Nucleus accumbens (tissue), 56 donors: ENCODE results near the gene VPS13C.

Source experiments
- DNase-seq, 56 donors: peaks; one replicate each; lab custom pipeline; 2025; lab: John Stamatoyannopoulos, UW

Gene VPS13C

DNA sequence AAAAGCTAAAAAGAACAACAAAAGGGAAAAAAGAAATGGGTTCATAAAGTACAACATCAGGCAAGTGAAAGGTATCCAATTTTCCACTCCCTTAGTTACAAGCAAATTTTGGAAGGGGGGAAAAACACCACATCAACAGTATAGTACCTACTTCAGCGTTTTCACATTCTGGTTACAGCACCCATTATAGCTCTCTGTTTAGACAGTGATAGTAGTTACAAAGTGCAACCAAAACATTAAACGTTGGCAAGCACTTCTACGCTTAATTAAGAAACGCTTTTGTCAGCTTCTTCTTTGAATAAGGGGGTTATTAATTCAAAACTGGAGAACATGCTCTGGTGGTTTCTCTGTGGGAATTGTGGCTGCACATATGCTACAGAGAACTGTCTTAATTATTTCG is 180.2 kb downstream of the VPS13C start:
- DNase-seq, result no peak

DNA sequence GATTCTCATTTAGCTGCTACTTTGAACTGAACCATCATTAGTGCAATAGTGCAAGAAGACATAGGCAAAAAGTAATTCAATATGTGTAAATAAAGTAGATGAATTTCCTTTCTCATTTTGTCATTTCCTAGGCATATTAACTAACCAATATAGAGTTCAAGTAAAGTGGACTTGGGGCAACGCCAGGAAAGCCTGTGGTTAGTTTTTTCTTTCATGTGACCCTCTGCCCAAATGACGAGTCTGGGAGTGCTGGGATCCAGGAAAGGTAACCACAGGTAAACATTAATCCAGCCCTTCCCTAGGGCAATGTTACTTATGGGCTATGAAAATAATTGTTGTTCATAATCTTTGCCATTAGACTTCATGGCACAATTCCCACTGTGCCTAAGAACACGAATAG is 181.0 kb downstream of the VPS13C start:
- DNase-seq, result no peak

DNA sequence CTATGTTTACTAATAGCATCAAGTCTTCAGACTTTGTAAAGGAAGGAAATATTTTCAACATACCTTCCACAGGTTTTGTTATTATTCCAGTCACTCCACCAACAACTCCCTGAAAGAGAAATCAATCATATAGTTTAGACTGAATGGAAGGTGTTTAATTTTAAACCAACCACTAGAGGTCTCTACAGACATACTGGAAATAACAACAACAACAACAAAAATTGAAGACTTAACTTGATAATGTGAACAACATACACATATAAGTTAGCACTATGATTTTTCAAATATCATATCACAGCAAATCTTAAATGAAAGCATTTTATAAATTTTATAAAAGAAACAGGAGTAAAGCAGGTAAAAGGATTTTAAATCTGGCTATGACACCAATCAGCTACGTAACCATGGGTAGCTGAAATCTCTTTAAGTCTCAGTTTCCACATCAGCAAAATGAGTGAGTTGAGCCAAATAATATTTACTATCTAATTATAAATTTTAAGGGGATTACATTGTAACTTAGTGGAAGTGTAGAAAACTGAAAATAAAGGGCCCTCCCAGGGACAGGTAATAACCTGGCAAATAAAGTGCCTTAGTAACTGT is 188.2 kb downstream of the VPS13C start:
- no peak for DNase-seq

DNA sequence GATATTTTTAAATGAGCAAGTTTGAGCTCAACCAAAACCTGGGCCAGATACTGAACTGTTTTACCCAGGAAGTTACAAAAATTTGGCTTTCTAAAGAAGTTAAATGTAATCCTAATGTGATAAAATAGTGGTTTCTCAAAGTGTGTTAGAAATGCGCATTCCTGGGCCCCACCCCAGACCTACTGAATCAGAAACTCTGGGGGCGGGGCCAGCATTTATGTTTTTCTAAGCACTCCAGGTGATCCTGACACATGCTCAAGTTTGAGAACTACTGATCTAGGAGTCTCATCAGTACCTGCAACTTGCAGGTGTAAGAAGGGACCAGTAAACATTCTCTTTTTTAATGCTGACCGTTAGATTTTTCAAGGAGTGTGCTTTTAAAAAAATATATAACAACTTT is 190.6 kb downstream of the VPS13C start:
- DNase-seq, result no peak

DNA sequence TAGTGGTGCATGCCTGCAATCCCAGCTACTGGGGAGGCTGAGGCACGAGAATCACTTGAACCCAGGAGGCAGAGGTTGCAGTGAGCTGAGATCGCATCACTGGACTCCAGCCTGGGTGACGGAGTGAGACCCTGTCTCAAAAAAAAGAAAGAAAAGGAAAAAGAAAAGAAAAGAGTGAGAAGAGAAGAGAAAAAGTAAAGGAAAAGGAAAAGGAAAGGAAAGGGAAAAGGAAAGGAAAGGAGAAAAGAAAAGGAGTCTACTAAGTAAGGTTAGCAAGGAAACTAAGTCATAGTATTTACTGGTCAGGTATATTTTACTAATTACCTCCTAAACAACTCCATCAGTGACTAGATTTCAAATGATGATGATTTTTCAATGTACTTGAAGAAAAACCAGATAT is 198.3 kb downstream of the VPS13C start:
- DNase-seq, result no peak

DNA sequence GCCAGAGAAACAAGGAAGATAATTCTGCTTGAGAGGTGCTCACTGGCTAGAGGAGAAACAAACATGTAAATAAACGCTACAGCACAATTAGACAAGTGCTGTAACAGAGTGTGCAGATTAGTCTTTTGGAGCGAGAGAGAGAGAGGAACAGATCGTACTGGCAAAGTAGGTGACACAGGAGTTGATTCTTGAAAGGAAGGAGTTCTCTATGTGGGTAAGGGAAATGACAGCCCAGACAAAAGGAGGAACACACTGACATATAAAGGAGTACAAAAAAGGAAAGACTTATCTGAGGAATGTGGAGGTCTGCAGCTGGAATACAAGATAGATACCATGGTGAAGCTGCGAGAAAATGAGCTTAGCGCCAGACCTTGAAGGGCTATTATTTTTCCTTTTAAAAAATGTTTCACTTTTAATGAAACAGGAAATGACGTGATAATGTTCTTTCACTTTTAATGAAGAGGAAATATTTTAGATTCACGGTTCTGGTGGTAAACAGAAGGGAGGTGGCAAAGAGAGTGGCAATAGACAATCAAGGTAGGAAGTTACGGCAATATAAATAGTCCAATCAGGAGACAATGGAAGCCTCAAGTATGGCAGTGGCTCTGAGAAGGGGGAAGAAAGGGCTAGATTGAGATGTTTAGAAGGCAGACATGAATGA is 202.9 kb downstream of the VPS13C start:
- DNase-seq, result no peak

DNA sequence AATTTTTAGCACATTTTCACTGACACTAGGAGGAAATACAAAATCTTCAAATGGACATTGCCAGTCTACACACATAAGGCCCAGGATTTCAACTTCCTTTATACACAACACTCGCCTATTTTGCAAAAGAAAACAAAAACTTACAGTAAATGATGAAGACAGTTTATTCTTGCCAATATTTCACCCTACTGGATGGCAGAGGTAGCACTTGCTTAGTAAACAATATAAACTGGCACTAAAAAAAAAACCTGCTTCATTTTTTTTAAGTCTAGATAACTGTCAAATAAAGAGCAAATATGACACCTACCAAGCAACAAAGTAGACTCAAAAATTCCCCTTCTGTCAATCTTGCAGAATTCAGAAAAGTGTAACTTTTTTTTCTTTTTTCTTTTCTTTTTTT is 204.0 kb downstream of the VPS13C start:
- no peak for DNase-seq

DNA sequence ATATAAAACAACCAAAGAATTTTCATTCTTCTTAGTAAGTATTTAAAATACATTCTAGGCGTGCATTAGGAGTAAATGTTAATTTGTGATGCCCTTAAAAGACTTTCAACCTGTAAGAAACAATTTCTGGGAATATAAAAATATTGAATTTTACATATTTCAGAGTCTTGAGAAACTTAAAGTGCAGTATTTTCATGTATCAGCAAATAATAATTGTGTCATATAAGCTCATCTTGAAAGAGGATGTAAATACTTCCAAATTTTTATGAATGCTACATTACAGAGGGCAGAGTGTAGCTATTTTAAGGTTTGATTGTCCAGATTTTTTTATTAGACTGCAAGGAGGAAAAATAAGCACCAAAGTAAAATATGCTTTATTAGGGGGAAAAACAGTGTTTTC is 207.1 kb downstream of the VPS13C start:
- no peak for DNase-seq

DNA sequence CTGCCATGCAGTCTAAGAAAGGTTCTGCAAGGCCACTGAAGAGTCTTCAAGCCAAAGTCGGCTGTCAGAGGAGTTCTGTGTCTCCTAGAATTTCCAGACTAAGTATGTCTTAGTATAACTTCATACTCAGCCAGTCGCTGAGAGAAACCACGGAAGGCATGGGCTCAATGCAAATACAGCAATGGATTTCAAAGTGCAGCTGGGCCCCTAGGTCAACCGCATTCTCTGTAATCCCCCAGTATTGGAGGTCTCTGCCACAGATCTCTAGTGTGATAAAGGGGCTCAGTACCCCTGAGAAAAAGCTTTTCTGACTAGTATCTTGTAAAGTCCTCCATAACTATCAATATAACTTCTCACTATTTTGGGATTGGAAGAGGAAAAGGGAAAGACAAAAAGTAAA is 208.3 kb downstream of the VPS13C start:
- no peak for DNase-seq

DNA sequence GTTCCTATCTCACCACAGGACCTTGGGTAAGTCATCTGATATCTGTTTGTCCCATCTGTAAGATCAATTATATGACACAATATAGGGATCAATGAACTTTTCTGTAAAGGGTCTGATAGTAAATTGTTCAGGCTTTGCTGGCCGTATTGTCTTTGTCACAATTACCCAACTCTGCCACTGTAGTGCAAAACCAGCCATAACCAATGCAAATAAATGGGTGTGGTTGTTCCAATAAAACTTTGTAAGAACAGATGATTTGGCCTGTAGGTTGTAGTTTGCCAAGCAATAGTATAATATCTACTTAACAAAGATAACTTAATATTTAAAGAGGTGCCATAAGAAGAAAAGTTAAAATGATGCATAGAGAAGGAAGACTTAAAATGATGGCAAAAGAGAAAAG is 210.8 kb downstream of the VPS13C start:
- DNase-seq, result no peak

DNA sequence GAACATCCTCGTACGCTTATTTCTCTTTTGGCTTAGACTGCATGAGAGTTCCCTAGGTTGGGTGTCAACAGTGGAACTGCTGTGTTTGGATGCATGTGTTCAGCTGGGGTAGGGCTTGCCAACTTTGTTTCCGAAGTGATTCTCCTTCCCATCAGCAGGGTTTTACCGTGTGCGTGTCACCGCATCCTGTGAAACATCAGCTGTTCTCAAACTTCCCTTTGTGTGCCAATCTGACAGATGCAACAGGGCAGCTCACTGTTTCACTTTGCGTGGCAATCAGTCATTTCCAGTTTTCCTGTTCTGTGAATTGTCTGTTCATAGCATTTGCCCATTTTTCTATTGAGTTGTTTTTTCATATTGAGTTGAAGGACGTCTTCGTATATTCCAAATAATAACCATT is 218.8 kb downstream of the VPS13C start:
- no peak for DNase-seq

DNA sequence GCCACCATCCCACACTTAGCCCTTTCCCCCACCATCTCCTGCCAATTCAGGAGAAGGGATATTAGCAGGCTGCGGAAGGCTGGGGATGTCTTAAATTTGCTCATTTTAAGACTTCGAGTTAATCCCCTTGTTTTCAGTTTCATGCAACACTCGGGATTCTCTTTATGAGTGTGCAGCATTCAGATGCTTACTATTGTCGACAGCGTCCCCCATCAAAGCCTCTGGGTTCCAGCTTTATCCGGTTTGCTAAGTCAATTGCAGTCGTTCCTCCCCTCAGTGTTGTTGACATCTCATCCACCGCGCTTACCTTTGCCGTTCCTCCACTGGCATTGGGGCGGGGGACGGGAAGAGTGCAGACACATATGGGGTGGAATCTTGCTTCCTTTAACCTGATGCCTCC is 220.2 kb downstream of the VPS13C start:
- DNase-seq, result no peak

DNA sequence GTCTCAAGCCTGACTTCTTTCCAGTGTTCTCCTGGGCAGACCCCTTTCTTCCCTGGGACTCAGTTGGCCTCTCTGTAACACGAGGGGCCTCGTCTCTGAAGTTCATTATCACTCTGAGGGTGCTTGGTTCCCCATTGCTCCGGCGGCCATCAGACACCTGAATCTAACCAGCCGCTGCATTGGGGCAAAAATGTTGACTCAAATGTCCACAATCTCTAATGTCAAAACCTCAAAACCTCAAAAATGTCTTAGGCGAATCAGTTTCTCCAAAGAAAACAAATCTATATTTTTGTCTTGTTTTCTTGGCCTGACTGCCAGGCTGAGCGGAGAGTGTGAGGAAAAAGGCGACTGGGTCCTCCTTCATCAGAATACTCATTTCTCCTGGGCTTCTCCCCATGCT is 220.7 kb downstream of the VPS13C start:
- DNase-seq, result no peak

DNA sequence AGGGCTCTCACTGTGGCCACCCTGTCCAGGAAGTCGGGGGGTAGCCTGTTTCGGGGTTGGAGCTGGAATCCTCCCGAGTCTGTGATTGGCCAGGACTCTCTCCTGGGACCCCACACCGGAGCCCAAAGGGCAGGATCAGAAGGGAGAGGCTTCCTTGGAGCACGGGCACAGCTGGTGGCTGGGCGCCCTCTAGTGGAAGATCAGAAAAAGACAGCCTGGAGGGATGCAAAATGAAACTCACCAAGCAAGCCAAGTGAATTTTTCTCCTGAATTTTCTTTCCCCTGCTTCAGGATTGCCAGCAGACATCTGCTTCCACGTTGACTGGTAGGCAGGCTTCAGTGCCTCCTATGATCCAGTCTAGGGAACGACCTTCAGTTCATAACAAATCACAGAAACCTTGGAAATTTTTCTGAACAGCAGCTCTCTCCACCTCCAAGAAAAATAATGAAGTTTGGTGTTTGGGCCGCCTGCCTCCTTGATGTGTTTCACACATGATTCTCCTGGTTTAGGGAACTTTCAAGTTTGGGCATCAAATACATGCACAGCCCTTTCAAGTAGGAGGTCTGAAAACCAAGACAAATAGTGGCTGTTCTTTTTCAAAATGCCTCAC is 224.6 kb downstream of the VPS13C start:
- DNase-seq, result peak in 49 of 56 donors; percentile 5 to 84 (median 38)

DNA sequence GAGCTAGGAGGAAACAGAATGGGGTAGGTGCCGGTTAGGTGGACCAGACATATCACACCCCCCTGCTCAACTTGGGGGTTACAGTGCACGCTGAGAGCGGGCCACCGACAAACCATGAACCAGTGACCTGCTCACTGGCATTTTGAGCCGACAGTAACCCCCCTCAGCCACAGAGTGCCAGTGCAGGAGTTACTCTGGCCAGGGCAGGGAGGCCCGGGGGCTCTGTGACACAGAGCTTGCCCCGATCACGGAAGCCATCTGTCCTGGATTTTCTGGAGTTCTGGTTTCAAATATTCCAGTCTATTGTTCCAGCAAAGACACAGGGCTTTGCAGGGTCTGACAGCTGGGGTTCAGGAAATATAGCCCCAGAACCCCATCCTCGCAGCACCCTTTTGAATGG is 225.2 kb downstream of the VPS13C start:
- no peak for DNase-seq

DNA sequence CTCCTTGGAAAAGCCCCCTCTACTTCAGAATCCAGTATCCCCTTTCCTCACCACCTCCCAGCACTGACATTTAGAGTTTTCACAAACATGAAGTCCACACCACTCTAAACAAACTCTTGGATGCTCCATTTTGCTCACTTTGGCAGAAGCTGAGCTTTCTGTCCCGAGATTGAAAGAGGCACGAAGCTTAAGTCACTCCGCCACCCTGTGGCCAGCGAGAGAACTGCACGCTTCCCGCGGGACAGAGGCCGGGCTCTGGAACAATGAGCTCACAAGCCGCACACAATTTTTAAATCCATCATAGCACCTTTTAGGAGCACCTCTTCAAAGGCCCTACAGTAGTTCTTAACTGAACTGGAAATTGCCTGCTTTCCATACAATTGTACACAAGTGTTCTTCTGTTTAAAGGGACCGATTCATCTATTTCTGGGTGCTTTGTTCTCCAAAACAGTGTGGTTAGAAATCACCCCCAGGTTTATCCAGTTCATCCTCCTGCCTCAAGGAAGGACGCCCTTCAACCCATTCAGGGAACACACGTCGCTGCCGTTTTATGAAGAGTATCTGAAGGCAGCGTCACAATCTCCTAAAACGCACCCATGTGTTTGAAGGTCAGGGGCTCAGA is 226.1 kb downstream of the VPS13C start:
- peak in 51 of 56 donors; percentile 6 to 91 (median 57) for DNase-seq

DNA sequence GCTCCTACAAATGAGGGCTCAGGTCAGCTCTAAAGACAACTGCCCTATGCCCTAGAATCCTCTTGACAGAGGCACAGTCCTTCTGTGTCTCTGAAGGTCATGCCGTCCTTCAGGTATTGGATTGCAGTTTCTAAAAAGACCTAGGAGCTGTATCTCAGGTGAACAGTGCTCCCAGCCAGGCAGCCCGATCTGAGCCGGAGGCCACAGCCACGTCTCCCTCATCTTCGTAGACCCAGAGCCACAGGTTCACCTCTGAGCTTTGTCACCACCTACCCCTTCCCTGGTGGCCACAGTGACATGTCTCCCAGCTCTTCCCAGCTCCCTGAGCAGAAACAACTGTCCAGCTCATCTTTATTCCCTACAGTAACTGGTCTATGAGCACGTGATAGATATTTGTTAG is 228.0 kb downstream of the VPS13C start:
- DNase-seq, result no peak

DNA sequence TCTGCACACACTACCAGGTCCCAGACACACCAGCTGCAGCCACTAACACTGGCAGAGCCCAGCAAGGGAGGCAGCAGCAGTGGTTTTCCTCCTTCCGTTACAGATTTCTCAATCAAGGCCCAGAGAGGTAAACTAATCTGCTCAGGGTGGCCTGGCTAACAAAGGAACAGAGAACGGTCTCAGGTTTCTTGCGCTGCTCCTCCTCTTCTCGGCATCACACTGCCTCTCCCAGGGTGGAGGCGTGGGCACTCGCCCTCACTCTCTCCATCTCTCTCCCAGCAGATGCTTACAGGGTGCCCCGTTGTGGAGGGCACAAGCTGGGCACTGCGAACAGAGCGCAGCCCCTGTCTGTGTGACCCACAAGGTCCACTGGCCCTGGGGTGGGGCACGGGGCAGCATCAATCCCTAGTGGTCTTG is 228.7 kb downstream of the VPS13C start:
- no peak for DNase-seq

DNA sequence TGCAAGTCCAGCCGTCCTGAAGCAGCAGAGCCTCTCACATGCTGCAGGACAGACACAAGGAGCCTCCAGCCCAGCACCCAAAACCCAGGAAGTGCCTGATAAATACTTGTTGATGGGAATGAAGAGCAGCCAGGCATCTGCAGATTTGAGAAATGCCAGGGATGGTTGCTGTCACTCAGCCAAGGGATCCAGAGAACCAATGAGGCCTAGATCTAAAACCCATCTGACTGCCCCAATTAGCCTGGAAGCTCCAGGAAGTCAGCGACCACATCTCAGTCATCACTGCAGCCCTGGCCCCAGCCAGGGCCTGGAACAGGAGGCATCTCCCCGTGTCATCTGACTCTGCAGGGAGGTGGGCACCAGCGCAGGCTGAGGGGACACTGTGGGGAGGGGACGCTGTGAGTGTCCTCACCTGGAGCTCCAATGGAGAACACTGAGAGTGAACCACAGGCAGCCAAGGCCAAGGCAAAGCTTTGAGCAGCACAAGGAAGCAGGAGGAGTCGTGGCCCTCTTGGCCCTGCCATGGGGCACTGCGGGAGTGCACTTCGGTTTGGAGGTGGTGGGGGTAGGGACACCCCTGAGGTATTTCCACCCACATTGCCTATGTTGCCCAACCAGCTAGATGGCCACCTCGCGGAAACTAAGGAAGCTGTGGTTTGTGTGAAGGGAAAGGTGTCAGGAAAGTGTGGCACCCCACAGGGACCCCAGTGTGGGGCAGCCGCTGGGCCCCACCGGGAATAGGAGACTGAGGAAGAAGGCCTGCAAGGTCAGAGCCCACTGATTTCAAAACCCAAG is 229.5 kb downstream of the VPS13C start:
- no peak for DNase-seq

DNA sequence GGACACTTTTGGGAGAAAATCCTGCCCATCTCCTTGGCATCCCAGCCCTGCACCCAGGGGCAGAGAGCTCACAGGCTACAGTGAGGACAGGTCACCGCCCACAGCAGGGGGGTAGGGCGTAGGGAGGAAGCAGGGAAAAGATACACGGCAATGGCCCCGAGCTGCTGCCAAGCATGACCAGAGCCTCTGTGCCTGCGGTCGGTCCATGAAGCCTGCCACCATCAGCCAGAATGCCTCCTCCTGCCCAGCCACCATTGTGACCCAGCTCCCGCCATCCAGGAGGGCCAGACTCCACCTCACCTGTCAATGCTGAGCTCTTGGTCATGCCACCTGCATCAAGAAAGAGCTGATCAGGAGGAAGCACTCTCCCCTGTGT is 230.7 kb downstream of the VPS13C start:
- DNase-seq, result no peak

DNA sequence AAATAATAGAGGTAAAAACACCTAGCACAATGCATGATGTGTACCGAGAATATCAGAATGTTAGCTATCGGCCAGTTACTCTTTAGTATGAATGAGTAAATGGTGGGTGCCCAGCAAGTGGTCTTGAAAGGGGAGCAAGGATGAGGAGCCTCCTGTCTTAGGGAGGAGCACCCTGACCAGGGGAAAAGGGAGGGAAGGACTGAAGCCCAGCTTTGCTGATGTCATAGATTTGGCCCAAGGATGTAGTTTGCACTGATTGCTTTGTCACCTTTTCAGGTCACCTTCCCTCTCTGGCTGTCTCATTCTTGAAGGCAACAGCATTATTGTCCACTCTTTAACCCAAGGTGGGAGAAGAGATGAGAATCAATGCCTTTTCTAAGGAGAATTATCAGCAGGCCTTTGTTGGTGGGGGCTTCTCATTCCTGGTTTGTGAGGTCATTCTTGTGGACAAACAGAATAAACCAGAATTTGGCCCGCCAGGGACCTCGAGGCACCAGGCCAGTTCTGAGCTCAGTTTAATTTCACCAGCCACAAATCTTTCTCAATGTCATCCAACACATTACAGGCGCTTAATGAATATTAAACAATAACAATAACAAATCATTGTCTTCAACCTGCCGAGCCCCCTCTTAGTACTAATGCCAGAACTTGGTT is 231.3 kb downstream of the VPS13C start:
- no peak for DNase-seq
